ENCODE measurements around the gene PPP5C.

DNA sequence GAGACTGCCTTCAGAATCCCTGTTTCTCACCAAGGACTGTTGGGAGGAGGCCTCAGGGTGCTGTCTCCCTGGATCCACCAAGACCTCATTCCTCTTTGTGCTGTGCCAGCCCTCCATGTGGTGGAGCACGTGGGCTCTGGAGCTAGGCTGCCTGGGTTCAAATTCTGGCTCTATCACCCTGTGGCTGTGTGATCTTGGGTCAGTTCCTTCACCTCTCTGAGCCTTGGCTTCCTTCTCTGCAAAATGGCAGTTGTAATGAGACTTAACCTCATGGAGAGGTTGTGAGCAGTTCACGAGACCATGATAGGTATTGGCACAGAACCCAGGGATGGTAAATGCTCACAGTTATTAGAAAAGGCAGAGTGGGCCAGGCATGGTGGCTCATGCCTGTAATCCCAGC lies 75.5 kb downstream of the PPP5C start:
- TF ChIP-seq EZH2 (IDR thresholded peaks at IDR 0.05; ENCODE audit: insufficient read depth, low read length) (no peak), CTCF (IDR thresholded peaks at IDR 0.05; ENCODE audit: insufficient read depth, low read depth, low read length) (no peak)
